LNCaP clone FGC (cell line): ENCODE measurements around the gene MS4A15.

Experiments
- DNase-seq: peaks from one replicate; pipeline ENCODE4 v3.0.0-alpha.2; 2011; ENCODE audit warnings: low read depth
- H3K4me3 ChIP-seq: 2 replicates; pipeline ENCODE4 v1.5.1; 2011; ENCODE audit warnings: mild to moderate bottlenecking, low read depth, low read length, control low read depth
- CTCF ChIP-seq: IDR thresholded peaks from 2 replicates; pipeline ENCODE4 v1.5.1; 2012; ENCODE audit warnings: mild to moderate bottlenecking; ENCODE audit not compliant: control insufficient read depth, insufficient read depth; ENCODE audit errors: extremely low read depth

MS4A15 gene

GRCh38 chr11:60825118-60825517, 68.5 kb downstream of the MS4A15 start:
- no peak for TF ChIP-seq CTCF
- no peak overlapping the region for H3K4me3 ChIP-seq
- DNase-seq, result no peak

GRCh38 chr11:60825790-60826189, 69.1 kb downstream of the MS4A15 start:
- no peak for DNase-seq
- no peak overlapping the region for H3K4me3 ChIP-seq
- no peak for TF ChIP-seq CTCF
